CD1c-positive myeloid dendritic cell (primary cell): ENCODE results near the gene SENP1.
A peak's percentile ranks its signal among the peaks of the same experiment; 100 is the strongest.
"Not testable (repeated sequence)": the region's sequence is repeated elsewhere in the genome, so short reads cannot be mapped to it uniquely, and the experiment has no call there.

ENCODE experiments used
- DNase-seq: peaks from one replicate; pipeline ENCODE4 v3.0.0-alpha.2; 2016; ENCODE audit errors: extremely low spot score

The SENP1 gene

GRCh38 chr12:48111312-48111693, 5.4 kb upstream of the SENP1 start:
- not testable (repeated sequence) for DNase-seq

- no peak for DNase-seq
Observed at GRCh38 chr12:48110691-48111311, 4.9 kb upstream of the SENP1 start.

GRCh38 chr12:48109424-48109823, 3.5 kb upstream of the SENP1 start:
- DNase-seq, result no peak

GRCh38 chr12:48106681-48107613, 1.1 kb upstream of the SENP1 start:
- DNase-seq, result no peak

- peak; percentile 33 for DNase-seq
Observed at GRCh38 chr12:48105321-48105866, 485 bp downstream of the SENP1 start.

GRCh38 chr12:48104531-48104930, 1.3 kb downstream of the SENP1 start:
- no peak for DNase-seq

GRCh38 chr12:48092611-48093010, 13.3 kb downstream of the SENP1 start:
- no peak for DNase-seq

- no peak for DNase-seq
Observed at GRCh38 chr12:48086327-48086726, 19.6 kb downstream of the SENP1 start.

GRCh38 chr12:48084841-48085460, 20.9 kb downstream of the SENP1 start:
- DNase-seq, result no peak

GRCh38 chr12:48084066-48084465, 21.8 kb downstream of the SENP1 start:
- peak; percentile 7 for DNase-seq

- DNase-seq, result no peak
Observed at GRCh38 chr12:48080821-48081220, 25.1 kb downstream of the SENP1 start.

- DNase-seq, result no peak
Observed at GRCh38 chr12:48080285-48080684, 25.6 kb downstream of the SENP1 start.

GRCh38 chr12:48078901-48079300, 27.0 kb downstream of the SENP1 start:
- DNase-seq, result no peak

GRCh38 chr12:48077111-48077510, 28.8 kb downstream of the SENP1 start:
- no peak for DNase-seq

GRCh38 chr12:48075832-48076231, 30.0 kb downstream of the SENP1 start:
- no peak for DNase-seq

- no peak for DNase-seq
Observed at GRCh38 chr12:48074266-48074665, 31.6 kb downstream of the SENP1 start.

GRCh38 chr12:48072266-48072665, 33.6 kb downstream of the SENP1 start:
- no peak for DNase-seq

GRCh38 chr12:48071808-48072207, 34.1 kb downstream of the SENP1 start:
- DNase-seq, result no peak

- DNase-seq, result no peak
Observed at GRCh38 chr12:48070731-48071130, 35.1 kb downstream of the SENP1 start.

- no peak for DNase-seq
Observed at GRCh38 chr12:48070033-48070432, 35.8 kb downstream of the SENP1 start.

GRCh38 chr12:48069241-48069640, 36.6 kb downstream of the SENP1 start:
- no peak for DNase-seq

- DNase-seq, result no peak
Observed at GRCh38 chr12:48068457-48068856, 37.4 kb downstream of the SENP1 start.
